HG03135 (cell line): ENCODE results near the gene PIGN.
"Not testable (repeated sequence)": the region's sequence is repeated elsewhere in the genome, so short reads cannot be mapped to it uniquely, and the experiment has no call there.

Experiments used
- ATAC-seq: cut with Tn5 transposase; IDR thresholded peaks from one replicate; pipeline ENCODE4 v1.9.1; 2021; ENCODE audit warnings: mild to moderate bottlenecking, moderate library complexity; ENCODE audit not compliant: unreplicated experiment

PIGN gene

GRCh38 chr18:62064361-62064760 is 122.5 kb downstream of the PIGN start:
- ATAC-seq = no peak

- no peak for ATAC-seq
Observed at GRCh38 chr18:62061821-62062478, 124.9 kb downstream of the PIGN start.

GRCh38 chr18:62060820-62061219 is 126.0 kb downstream of the PIGN start:
- ATAC-seq = no peak

- no peak for ATAC-seq
Observed at GRCh38 chr18:62054929-62055498, 131.8 kb downstream of the PIGN start.

GRCh38 chr18:62048279-62048678 is 138.6 kb downstream of the PIGN start:
- no peak for ATAC-seq

- ATAC-seq = no peak
Observed at GRCh38 chr18:62045316-62045715, 141.5 kb downstream of the PIGN start.

- no peak for ATAC-seq
Observed at GRCh38 chr18:62044490-62045000, 142.3 kb downstream of the PIGN start.

GRCh38 chr18:62037989-62038778 is 148.7 kb downstream of the PIGN start:
- ATAC-seq = no peak

GRCh38 chr18:62037012-62037742 is 149.7 kb downstream of the PIGN start:
- no peak for ATAC-seq

GRCh38 chr18:62034286-62034685 is 152.6 kb downstream of the PIGN start:
- not testable (repeated sequence) for ATAC-seq

- ATAC-seq = no peak
Observed at GRCh38 chr18:62033756-62034155, 153.1 kb downstream of the PIGN start.

- no peak for ATAC-seq
Observed at GRCh38 chr18:62033207-62033606, 153.6 kb downstream of the PIGN start.

- ATAC-seq = no peak
Observed at GRCh38 chr18:62030091-62030985, 156.5 kb downstream of the PIGN start.

- ATAC-seq = no peak
Observed at GRCh38 chr18:62028715-62029114, 158.1 kb downstream of the PIGN start.

GRCh38 chr18:62027914-62028520 is 158.8 kb downstream of the PIGN start:
- no peak for ATAC-seq

GRCh38 chr18:62026586-62026985 is 160.3 kb downstream of the PIGN start:
- ATAC-seq = no peak

- no peak for ATAC-seq
Observed at GRCh38 chr18:62024983-62025382, 161.9 kb downstream of the PIGN start.

GRCh38 chr18:62023536-62023935 is 163.3 kb downstream of the PIGN start:
- ATAC-seq = no peak

GRCh38 chr18:62018759-62019041 is 168.2 kb downstream of the PIGN start:
- ATAC-seq = no peak
